Progenitor cell of endocrine pancreas (in vitro differentiated cells): Measurements from ENCODE around the gene MARK1. TPM values are rescaled to one million over a fixed set of nuclear protein-coding genes. Genes with fewer than 3 reads are reported as not detected.
A peak's percentile ranks its signal among the peaks of the same experiment; 100 is the strongest.

Experiments used
- DNase-seq: peaks from one replicate; pipeline ENCODE4 v3.0.0; 2021; ENCODE audit warnings: low spot score; ENCODE audit not compliant: unreplicated experiment
- H3K27ac Mint-ChIP-seq: 2 replicates; pipeline ENCODE4 v1.8.0; 2021; ENCODE audit warnings: mild to moderate bottlenecking, moderate library complexity, mixed read lengths
- H3K27me3 Mint-ChIP-seq: 2 replicates; pipeline ENCODE4 v1.8.0; 2021; ENCODE audit warnings: mixed read lengths
- H3K36me3 Mint-ChIP-seq: 2 replicates; pipeline ENCODE4 v1.8.0; 2022; ENCODE audit warnings: mixed read lengths; ENCODE audit not compliant: insufficient read depth
- H3K4me1 Mint-ChIP-seq: 2 replicates; pipeline ENCODE4 v1.8.0; 2021; ENCODE audit warnings: low read depth, mixed read lengths
- H3K4me3 Mint-ChIP-seq: 2 replicates; pipeline ENCODE4 v1.8.0; 2021; ENCODE audit warnings: low read depth, mild to moderate bottlenecking, moderate library complexity, mixed read lengths
- H3K9me3 Mint-ChIP-seq: 2 replicates; pipeline ENCODE4 v1.8.0; 2021; ENCODE audit warnings: low read depth, mixed read lengths
- CTCF ChIP-seq: fragments of 200-600 bp; sonication (generic); IDR thresholded peaks from one replicate; pipeline ENCODE4 v1.5.0; 2021; ENCODE audit warnings: antibody characterized with exemption, mild to moderate bottlenecking; ENCODE audit not compliant: unreplicated experiment
- total RNA-seq: library from RNA; stranded (reverse); gene quantifications from 2 replicates; pipeline ENCODE4 v1.2.1, GENCODE V29; 2021

MARK1 gene
- total RNA-seq, 1 donor from 2014 or later = 10.8 TPM

GRCh38 chr1:220684890-220685289 is 157.0 kb downstream of the MARK1 start:
- no peak for TF ChIP-seq CTCF
- Mint-ChIP-seq H3K4me1 (peaks cover 3% of the 10 kb centered on the region), H3K4me3 (no peak overlapping the region), H3K36me3 (no peaks in the 10 kb centered on the region), H3K27ac (no peak overlapping the region), H3K27me3 (peaks cover 7% of the 10 kb centered on the region), H3K9me3 (no peaks in the 10 kb centered on the region)
- DNase-seq = no peak

- Mint-ChIP-seq H3K9me3 (no peaks in the 10 kb centered on the region), H3K4me1 (peaks cover 3% of the 10 kb centered on the region), H3K27me3 (peaks cover 9% of the 10 kb centered on the region), H3K36me3 (no peaks in the 10 kb centered on the region), H3K27ac (no peak overlapping the region), H3K4me3 (no peak overlapping the region)
- peak; percentile 23 for TF ChIP-seq CTCF
- DNase-seq = no peak
Measured at GRCh38 chr1:220685879-220686278, 157.9 kb downstream of the MARK1 start.

- peaks cover 6% of the 10 kb centered on the region for H3K4me1 Mint-ChIP-seq
Measured at GRCh38 chr1:220687809-220688208, 159.9 kb downstream of the MARK1 start.

GRCh38 chr1:220689666-220690065 is 161.7 kb downstream of the MARK1 start:
- Mint-ChIP-seq H3K4me3 (peak overlapping the region; percentile 93), H3K27ac (no peak overlapping the region), H3K9me3 (no peaks in the 10 kb centered on the region), H3K36me3 (no peaks in the 10 kb centered on the region), H3K4me1 (peaks cover 6% of the 10 kb centered on the region), H3K27me3 (peaks cover 31% of the 10 kb centered on the region)
- no peak for TF ChIP-seq CTCF
- DNase-seq = no peak

More at GRCh38 chr1:220687809-220688208, 159.9 kb downstream of the MARK1 start:
- Mint-ChIP-seq H3K27me3 (peaks cover 27% of the 10 kb centered on the region), H3K4me3 (no peak overlapping the region), H3K36me3 (no peaks in the 10 kb centered on the region), H3K27ac (no peak overlapping the region), H3K9me3 (no peaks in the 10 kb centered on the region)
- TF ChIP-seq CTCF = no peak
- no peak for DNase-seq

- H3K27ac Mint-ChIP-seq = peak within 1 kb of the TSS; percentile 93
- H3K4me1 Mint-ChIP-seq = peaks cover 6% of the 10 kb centered on the region
- H3K4me3 Mint-ChIP-seq = peak within 1 kb of the TSS; percentile 93
- H3K9me3 Mint-ChIP-seq = no peaks in the 10 kb centered on the region
- H3K36me3 Mint-ChIP-seq = no peaks in the 10 kb centered on the region
- TF ChIP-seq CTCF = peak; percentile 100
- peaks cover 31% of the 10 kb centered on the region for H3K27me3 Mint-ChIP-seq
- DNase-seq = peak; percentile 93
Measured at GRCh38 chr1:220690140-220691052, 162.5 kb downstream of the MARK1 start, which contains the start of gene C1orf115. Gene C1orf115 (plus strand): TSS chr1:220690363. CDS start chr1:220690403, 40 bp downstream.
